CD4-positive, CD25-positive, alpha-beta regulatory T cell (primary cell): ENCODE data around the gene DEFB131B. TPM values are rescaled to one million over a fixed set of nuclear protein-coding genes. Genes with fewer than 3 reads are reported as not detected.
"Not testable (repeated sequence)": the region's sequence is repeated elsewhere in the genome, so short reads cannot be mapped to it uniquely, and the experiment has no call there.

ENCODE experiments used
- ATAC-seq, 2 donors: fragments of 150-1000 bp; cut with Tn5 transposase; one replicate each; pipeline ENCODE4 v1.10.0; 2021; ENCODE audit warnings: low read depth in 2 of 2, moderate number of reproducible peaks in 2 of 2, moderate library complexity in 1 of 2
- DNase-seq, 3 donors: peaks; one replicate each; pipeline versions ENCODE4 v3.0.0 to v3.0.0-alpha.2; 2012 to 2022; ENCODE audit warnings: mixed read lengths in 1 of 3
- H3K27ac ChIP-seq: one replicate; pipeline ENCODE4 v1.7.0; 2013; ENCODE audit warnings: mild to moderate bottlenecking, low read length; ENCODE audit not compliant: insufficient read depth, poor library complexity, severe bottlenecking
- H3K27me3 ChIP-seq: one replicate; pipeline ENCODE4 v1.7.0; 2013; ENCODE audit warnings: low read length; ENCODE audit not compliant: control insufficient read depth, insufficient read depth
- H3K36me3 ChIP-seq: one replicate; pipeline ENCODE4 v1.7.0; 2013; ENCODE audit warnings: mild to moderate bottlenecking, low read length, moderate library complexity; ENCODE audit not compliant: control insufficient read depth, insufficient read depth
- H3K4me1 ChIP-seq: 2 replicates; pipeline ENCODE4 v1.7.0; 2013; ENCODE audit warnings: mild to moderate bottlenecking, low read length; ENCODE audit not compliant: insufficient read depth, control insufficient read depth, poor library complexity, severe bottlenecking
- H3K4me3 ChIP-seq: one replicate; pipeline ENCODE4 v1.7.0; 2013; ENCODE audit warnings: low read depth, mild to moderate bottlenecking, low read length, moderate library complexity
- H3K9me3 ChIP-seq, 2 experiments: 1 replicate in 1 of 2; 2 replicates in 1 of 2; pipeline ENCODE4 v1.7.0; 2013; ENCODE audit warnings: low read length in 2 of 2, mild to moderate bottlenecking in 1 of 2, moderate library complexity in 1 of 2; ENCODE audit not compliant: control insufficient read depth in 2 of 2
- H3K27ac Mint-ChIP-seq, 3 donors: one replicate each; pipeline ENCODE4 v1.8.0; 2020 to 2022; ENCODE audit warnings: mild to moderate bottlenecking in 3 of 3, mixed read lengths in 3 of 3, moderate library complexity in 2 of 3
- H3K27me3 Mint-ChIP-seq: one replicate; pipeline ENCODE4 v1.8.0; 2022; ENCODE audit warnings: mild to moderate bottlenecking, mixed read lengths
- H3K36me3 Mint-ChIP-seq: one replicate; pipeline ENCODE4 v1.8.0; 2020; ENCODE audit warnings: mixed read lengths
- H3K4me1 Mint-ChIP-seq, 4 donors: one replicate each; pipeline ENCODE4 v1.8.0; 2020 to 2022; ENCODE audit warnings: mixed read lengths in 4 of 4, mild to moderate bottlenecking in 1 of 4
- H3K4me3 Mint-ChIP-seq, 4 donors: one replicate each; pipeline ENCODE4 v1.8.0; 2020 to 2022; ENCODE audit warnings: mild to moderate bottlenecking in 4 of 4, mixed read lengths in 4 of 4, moderate library complexity in 3 of 4
- H3K9me3 Mint-ChIP-seq, 7 donors: one replicate each; pipeline ENCODE4 v1.8.0; 2020 to 2022; ENCODE audit warnings: mixed read lengths in 7 of 7, mild to moderate bottlenecking in 3 of 7, moderate library complexity in 2 of 7
- polyA plus RNA-seq, 4 donors: library from polyadenylated mRNA; unstranded; fragments of 300-500 nt; fragmentation: Illumina TruSeq; gene quantifications; one replicate each; pipeline ENCODE4 v1.2.3, GENCODE V29; 2021
- total RNA-seq: library from RNA; stranded (reverse); gene quantifications from one replicate; pipeline ENCODE4 v1.2.3, GENCODE V29; 2022

Gene DEFB131B
- total and polyA plus RNA-seq, 5 donors from 2014 or later = not detected

GRCh38 chr11:71855880-71856279 is 22.4 kb upstream of the DEFB131B start:
- H3K9me3 Mint-ChIP-seq, H3K36me3 Mint-ChIP-seq, ATAC-seq, H3K27ac ChIP-seq, H3K9me3 ChIP-seq, H3K4me1 ChIP-seq, H3K4me1 Mint-ChIP-seq, H3K4me3 ChIP-seq, H3K27me3 ChIP-seq, H3K4me3 Mint-ChIP-seq, DNase-seq, H3K36me3 ChIP-seq, H3K27ac Mint-ChIP-seq, H3K27me3 Mint-ChIP-seq: not testable (repeated sequence)

- H3K27ac Mint-ChIP-seq, H3K4me1 Mint-ChIP-seq, DNase-seq, H3K27me3 ChIP-seq, H3K36me3 Mint-ChIP-seq, ATAC-seq, H3K4me3 ChIP-seq, H3K9me3 ChIP-seq, H3K9me3 Mint-ChIP-seq, H3K4me1 ChIP-seq, H3K27me3 Mint-ChIP-seq, H3K36me3 ChIP-seq, H3K27ac ChIP-seq, H3K4me3 Mint-ChIP-seq: not testable (repeated sequence)
Measured at GRCh38 chr11:71860835-71861234, 17.4 kb upstream of the DEFB131B start.

GRCh38 chr11:71863978-71864627 is 14.2 kb upstream of the DEFB131B start:
- not testable (repeated sequence) for H3K36me3 Mint-ChIP-seq, H3K36me3 ChIP-seq, H3K27ac Mint-ChIP-seq, H3K9me3 Mint-ChIP-seq, H3K4me3 ChIP-seq, H3K27me3 Mint-ChIP-seq, H3K27ac ChIP-seq, H3K4me1 Mint-ChIP-seq, H3K9me3 ChIP-seq, H3K4me3 Mint-ChIP-seq, H3K27me3 ChIP-seq, H3K4me1 ChIP-seq
- ATAC-seq (peak; percentile 56 to 57), DNase-seq (peak in 2 of 3 donors; percentile 29 to 58)

- not testable (repeated sequence) for ATAC-seq, H3K4me3 Mint-ChIP-seq, H3K4me1 ChIP-seq, H3K36me3 ChIP-seq, H3K27ac ChIP-seq, H3K4me3 ChIP-seq, DNase-seq, H3K4me1 Mint-ChIP-seq, H3K27me3 ChIP-seq, H3K27ac Mint-ChIP-seq, H3K9me3 ChIP-seq, H3K9me3 Mint-ChIP-seq, H3K27me3 Mint-ChIP-seq
- peaks cover 14% of the 10 kb centered on the region for H3K36me3 Mint-ChIP-seq
Measured at GRCh38 chr11:71867209-71867608, 11.0 kb upstream of the DEFB131B start.

- not testable (repeated sequence) for H3K4me1 Mint-ChIP-seq, H3K9me3 ChIP-seq, H3K9me3 Mint-ChIP-seq, DNase-seq, H3K4me1 ChIP-seq, H3K27ac ChIP-seq, H3K4me3 ChIP-seq, H3K4me3 Mint-ChIP-seq, ATAC-seq, H3K36me3 ChIP-seq, H3K27me3 Mint-ChIP-seq, H3K27me3 ChIP-seq
- Mint-ChIP-seq H3K36me3 (peaks cover 18% of the 10 kb centered on the region), H3K27ac (peak overlapping the region in 1 of 3 donors; percentile 29)
Measured at GRCh38 chr11:71869931-71870330, 8.3 kb upstream of the DEFB131B start.

GRCh38 chr11:71870661-71871060 is 7.6 kb upstream of the DEFB131B start:
- H3K9me3 Mint-ChIP-seq, H3K27me3 Mint-ChIP-seq, H3K9me3 ChIP-seq, H3K27me3 ChIP-seq, H3K4me3 ChIP-seq, H3K4me1 Mint-ChIP-seq, ATAC-seq, H3K4me3 Mint-ChIP-seq, H3K4me1 ChIP-seq, H3K36me3 ChIP-seq, H3K27ac ChIP-seq, H3K27ac Mint-ChIP-seq, DNase-seq: not testable (repeated sequence)
- peaks cover 23% of the 10 kb centered on the region for H3K36me3 Mint-ChIP-seq

- not testable (repeated sequence) for H3K9me3 Mint-ChIP-seq, H3K4me3 Mint-ChIP-seq, H3K36me3 ChIP-seq, H3K9me3 ChIP-seq, H3K4me1 ChIP-seq, H3K4me3 ChIP-seq, DNase-seq, H3K4me1 Mint-ChIP-seq, H3K27ac ChIP-seq, H3K27me3 Mint-ChIP-seq, H3K27me3 ChIP-seq, ATAC-seq
- H3K27ac Mint-ChIP-seq = peak overlapping the region in 1 of 3 donors; percentile 26
- peaks cover 44% of the 10 kb centered on the region for H3K36me3 Mint-ChIP-seq
Measured at GRCh38 chr11:71876262-71876661, 2.0 kb upstream of the DEFB131B start.

GRCh38 chr11:71885806-71886205 is 7.6 kb downstream of the DEFB131B start:
- not testable (repeated sequence) for H3K9me3 ChIP-seq, H3K36me3 Mint-ChIP-seq, H3K4me1 ChIP-seq, H3K27me3 Mint-ChIP-seq, H3K27me3 ChIP-seq, H3K4me3 ChIP-seq, H3K27ac ChIP-seq, H3K36me3 ChIP-seq, H3K4me1 Mint-ChIP-seq, ATAC-seq, H3K4me3 Mint-ChIP-seq, H3K27ac Mint-ChIP-seq, H3K9me3 Mint-ChIP-seq, DNase-seq
